SKM-1 (cell line): ENCODE results near the gene ABHD12.
"Not testable (repeated sequence)": the region's sequence is repeated elsewhere in the genome, so short reads cannot be mapped to it uniquely, and the experiment has no call there.

Experiments used
- DNase-seq: peaks from one replicate; lab custom pipeline; 2025; ENCODE audit not compliant: unreplicated experiment; lab: John Stamatoyannopoulos, UW

Gene ABHD12

DNA sequence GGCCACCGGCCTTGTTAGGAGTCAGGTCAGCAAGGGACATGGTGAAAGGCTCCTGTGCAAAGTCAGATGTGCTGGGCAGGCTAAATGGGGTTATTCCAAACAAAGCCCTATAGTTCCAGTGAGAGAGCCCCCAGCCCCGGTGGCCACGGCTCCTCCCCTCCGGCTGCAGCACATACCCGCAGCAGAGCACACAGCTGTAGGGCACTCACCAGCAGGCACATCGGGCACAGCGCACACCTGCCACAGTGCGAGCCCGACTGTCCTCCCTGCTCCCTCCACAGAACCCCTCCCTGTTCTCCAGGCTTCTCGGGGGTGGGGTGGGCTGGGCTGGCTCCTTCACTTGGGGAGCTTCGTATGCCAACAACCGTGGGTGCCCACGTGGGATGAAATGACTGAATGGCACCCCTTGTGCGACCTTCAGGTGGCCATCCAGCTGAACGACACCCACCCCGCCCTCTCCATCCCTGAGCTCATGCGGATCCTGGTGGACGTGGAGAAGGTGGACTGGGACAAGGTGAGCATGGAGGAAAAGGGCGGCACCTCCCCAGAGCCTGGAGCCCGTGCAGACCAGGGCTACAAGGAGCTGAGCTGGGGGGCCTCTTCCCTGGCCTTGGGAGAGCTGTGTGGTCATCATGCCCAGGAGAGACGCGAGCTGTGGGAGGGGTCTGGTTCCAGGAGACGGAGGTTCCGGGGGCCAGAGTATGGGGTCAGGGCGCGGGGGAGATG lies 111.8 kb downstream of the ABHD12 start:
- no peak for DNase-seq

- DNase-seq: no peak
Observed at GRCh38 chr20:25277941-25278521, 112.6 kb downstream of the ABHD12 start.

GRCh38 chr20:25277051-25277801 lies 113.4 kb downstream of the ABHD12 start:
- no peak for DNase-seq

DNA sequence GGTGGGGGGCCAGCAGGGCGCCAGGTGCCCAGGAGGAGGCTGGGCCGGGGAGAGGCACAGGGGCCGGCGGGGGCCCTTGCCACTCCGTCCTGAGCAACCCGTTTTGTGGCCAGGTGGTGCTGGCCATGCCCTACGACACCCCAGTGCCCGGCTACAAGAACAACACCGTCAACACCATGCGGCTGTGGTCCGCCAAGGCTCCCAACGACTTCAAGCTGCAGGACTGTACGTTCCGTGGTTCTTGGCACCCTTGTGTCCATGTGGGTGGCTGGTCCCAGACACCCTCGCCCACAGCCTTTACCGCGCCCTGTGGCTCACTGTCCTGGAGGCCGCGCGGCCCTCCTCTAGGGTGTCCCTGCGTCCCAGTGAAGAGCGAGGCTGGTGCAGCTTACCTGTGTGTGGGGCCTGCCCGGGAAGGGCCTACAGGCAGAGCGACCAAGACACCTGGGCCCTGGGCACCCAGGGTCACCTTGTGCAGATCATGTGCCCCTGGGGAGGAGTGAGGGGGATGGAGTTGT lies 114.0 kb downstream of the ABHD12 start:
- no peak for DNase-seq

- DNase-seq: no peak
Observed at GRCh38 chr20:25275813-25276532, 114.7 kb downstream of the ABHD12 start.

GRCh38 chr20:25274891-25275812 lies 115.5 kb downstream of the ABHD12 start:
- DNase-seq: no peak

DNA sequence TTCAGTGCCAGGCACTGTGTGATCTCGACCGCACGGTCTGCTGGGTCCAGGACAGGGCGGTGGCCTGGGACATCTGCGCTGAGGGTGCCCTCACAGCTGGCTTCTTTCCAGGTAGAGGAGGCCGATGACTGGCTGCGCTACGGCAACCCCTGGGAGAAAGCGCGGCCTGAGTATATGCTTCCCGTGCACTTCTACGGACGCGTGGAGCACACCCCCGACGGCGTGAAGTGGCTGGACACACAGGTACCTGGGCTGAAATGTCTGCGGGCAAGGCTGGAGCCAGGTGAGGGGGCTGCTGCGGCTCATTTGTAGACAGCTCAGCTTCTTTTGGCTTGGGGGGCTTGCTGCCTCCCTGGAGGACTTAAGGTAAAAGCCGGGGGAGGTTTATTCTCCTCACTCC lies 116.2 kb downstream of the ABHD12 start:
- no peak for DNase-seq

- DNase-seq: no peak
Observed at GRCh38 chr20:25273541-25274358, 116.9 kb downstream of the ABHD12 start.

- DNase-seq: no peak
Observed at GRCh38 chr20:25273046-25273445, 117.6 kb downstream of the ABHD12 start.

DNA sequence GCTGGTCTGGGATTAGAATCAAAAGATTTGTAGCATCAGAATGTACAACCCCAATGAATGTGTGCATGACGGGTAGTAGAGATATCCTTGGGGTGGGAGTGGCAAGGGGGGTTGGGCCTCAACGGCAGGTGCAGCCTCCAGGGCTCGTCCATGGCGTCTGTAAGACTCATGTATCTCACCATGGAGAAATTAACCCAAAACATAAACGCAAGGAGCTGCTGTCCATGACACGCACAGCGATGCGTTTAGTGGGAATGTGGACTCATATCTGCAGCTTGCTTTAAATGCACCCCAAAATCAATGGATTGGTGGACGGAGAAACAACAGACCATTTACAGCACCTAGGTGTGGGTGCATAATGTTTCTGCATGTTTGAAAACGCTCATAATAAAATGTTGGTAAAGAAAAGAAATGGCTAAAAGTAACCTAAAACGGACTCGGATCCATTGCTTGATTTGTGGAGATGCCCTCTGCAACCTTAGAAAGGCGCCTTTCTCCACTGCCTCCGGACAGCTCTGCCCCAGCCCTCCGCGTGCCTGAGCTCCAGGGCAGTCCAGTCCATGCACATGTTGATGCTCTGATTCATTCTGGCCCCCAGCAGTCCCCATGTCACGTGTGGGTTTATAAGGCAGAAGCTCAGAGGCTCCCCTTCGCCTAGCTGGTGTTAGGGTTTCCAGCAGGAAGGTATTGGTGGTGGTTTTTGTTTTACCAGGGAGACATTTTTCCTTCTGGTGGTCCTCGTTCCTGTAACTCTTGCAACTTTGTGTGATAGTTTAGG lies 118.2 kb downstream of the ABHD12 start:
- no peak for DNase-seq

GRCh38 chr20:25271486-25272222 lies 119.0 kb downstream of the ABHD12 start:
- no peak for DNase-seq

DNA sequence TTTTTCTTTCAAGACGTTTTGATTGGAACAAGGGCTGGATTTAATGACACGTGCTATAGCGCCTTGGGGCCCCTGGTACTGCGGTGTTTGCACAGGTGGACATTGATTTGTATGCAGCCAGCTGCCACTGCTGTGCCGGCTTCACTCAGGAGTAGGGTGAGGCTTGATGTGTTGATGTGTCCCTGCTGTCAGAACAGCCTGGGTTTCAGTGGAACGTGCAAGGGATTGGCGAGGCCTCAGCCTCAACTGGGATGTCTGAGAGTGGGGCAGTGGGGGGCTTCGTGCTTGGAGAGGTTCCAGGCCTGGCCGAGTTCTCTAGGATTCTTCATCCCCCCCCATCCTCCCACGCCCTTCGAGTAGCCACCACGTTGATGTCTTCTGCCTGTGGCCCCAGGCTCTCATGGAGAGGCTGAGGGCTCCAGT lies 119.8 kb downstream of the ABHD12 start:
- no peak for DNase-seq

DNA sequence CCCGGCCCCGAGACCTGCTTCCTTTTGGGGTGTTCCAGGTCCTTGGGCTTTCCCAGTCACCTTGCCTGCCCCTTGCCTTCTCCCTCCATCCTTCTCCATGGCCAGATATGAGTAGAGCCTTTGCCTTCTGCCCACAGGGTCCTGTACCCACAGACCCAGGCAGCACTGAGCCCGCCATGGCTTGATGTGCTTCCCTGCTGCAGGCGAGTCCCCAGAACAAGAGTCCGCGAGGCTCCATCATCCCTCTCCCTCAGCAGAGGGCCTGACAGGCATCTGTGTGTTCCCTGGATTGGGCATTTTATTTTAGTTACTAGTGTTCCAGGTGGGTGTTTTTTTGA lies 120.8 kb downstream of the ABHD12 start:
- no peak for DNase-seq

GRCh38 chr20:25269057-25269832 lies 121.4 kb downstream of the ABHD12 start:
- DNase-seq: no peak

GRCh38 chr20:25260770-25261437 lies 129.7 kb downstream of the ABHD12 start:
- DNase-seq: not testable (repeated sequence)

DNA sequence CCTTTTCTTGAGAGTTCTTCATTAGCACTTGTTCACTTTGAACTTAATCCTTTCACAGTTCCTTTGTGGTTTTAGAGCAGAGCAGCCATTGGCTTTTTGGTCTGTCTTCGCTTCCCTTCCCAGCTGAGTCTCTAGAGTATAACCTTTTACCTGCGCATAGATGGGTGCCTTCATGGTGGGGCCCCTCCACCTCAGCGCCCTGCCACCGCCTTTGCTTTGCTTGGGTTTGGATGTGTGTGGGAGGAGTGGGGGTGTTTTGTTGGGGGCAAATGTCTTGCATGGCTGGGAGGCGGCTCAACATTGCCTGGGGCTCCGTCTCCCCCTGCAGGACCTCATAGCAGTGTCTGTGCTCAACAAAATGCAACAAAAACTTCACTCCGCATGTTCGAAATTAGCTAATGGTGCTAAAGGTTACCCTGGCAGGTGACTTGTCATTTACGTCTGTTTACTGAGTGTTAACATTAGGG lies 130.8 kb downstream of the ABHD12 start:
- DNase-seq: no peak

GRCh38 chr20:25259358-25259757 lies 131.3 kb downstream of the ABHD12 start:
- DNase-seq: no peak
